NCI-H82 treated with DMSO at 0.1 percent for 48 hours (cell line): Measurements from ENCODE around the gene WSB1.

ENCODE experiments used
- DNase-seq: peaks from one replicate; lab custom pipeline; 2025; ENCODE audit not compliant: unreplicated experiment; lab: John Stamatoyannopoulos, UW

The WSB1 gene

DNA sequence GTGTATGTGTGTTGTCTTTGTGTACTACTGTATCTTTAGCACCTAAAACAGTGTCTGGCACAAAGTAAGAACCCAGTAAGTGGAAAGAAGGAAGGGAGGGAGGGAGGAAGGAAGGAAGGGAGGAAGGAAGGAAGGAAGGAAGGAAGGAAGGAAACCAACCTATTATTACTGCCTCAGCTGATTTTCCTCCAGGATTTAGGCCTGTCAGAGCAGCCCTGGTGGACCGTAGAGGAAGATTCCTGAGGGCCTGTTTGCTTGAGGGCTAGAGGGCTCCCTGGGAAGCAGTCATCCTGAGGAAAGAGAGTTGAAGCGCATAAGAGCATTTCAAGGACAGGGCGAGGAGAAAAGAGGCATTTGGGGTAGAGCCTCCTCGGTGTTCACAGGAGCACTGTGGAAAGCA, 61.5 kb downstream of the WSB1 start:
- DNase-seq, result no peak

DNA sequence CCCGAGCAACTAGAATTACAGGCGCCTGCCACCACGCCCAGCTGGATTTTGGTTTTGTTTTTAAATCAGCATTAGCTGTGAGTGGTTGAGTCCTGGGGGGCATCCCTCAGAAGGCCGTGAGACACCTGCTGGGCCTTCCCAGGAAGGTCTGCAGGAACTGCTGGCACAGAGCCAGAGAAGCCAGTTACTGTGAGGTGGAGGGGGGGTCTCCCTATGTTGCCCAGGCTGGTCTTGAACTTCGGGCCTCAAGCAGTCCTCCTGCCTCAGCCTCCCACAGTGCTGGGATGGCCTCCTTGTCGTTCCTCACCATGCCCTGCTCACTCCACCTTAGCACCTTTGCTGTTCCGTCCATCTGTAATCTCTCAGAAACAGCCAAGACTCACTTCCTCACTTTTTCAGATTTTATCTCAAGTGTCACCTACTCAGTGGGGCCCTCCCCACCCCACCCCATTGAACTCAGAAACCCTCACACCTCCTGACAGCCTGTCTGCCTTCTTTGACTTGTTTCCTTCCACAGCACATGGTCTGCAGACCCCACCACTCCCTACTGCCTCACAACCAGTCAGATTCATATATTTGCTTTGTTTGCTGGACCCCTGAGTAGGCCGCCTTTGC, 62.3 kb downstream of the WSB1 start:
- DNase-seq, result no peak

DNA sequence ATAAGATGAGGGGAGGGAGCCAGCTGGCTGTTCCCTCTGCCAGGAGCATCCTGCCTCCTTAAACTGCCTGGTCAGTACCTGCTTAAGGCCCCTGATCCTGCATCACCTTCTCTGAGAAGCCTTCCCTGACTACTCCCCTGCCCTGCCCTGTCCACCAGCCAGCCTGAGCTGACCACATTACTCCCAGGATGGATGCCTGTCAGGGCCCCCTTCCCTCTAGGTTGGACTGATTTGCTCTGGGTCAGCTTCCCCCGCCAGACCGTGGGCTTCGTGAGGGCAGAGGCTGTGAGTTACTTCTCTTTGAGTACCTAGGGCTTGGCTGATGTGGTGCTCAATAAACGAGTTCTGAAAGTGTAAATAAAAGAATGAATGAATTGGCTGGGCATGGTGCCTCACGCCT, 63.3 kb downstream of the WSB1 start:
- no peak for DNase-seq

DNA sequence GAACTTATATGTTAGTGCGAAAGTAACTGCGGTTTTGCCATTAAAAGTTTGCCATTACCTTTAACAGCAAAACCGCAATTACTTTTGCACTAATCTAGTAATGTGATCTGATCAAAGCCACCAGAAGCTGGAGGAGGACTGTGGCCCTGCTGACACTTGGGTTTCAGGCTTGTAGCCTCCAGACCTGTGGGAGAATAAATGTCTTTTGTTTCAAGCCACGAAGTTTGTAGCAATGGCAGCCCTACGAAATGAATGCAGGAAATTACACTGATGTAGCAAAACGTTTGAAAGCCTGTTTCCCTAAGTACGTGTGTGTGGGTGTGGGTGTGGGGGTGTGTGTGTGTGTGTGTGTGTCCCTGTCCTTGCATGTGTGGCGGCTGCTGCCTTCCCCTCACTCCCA, 66.6 kb downstream of the WSB1 start:
- DNase-seq, result no peak

DNA sequence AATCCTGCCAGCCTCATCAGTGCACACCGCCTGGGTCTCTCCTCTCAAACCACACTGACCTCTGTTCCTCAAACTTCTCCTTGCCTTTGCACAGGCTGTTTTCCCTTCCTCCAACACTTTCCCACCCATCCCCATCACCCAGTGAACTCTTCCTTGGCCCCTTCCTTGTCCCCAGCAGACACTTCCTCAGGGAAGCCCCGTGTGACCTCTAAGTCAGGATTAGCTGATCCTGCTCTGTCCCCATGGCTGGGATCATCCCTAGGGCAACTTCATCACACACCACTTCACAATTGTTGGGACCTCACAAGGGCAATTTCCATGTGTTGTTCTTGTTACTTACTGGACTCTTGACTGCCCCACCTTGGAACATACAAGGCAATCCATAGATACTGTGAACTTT, 67.8 kb downstream of the WSB1 start:
- no peak for DNase-seq

DNA sequence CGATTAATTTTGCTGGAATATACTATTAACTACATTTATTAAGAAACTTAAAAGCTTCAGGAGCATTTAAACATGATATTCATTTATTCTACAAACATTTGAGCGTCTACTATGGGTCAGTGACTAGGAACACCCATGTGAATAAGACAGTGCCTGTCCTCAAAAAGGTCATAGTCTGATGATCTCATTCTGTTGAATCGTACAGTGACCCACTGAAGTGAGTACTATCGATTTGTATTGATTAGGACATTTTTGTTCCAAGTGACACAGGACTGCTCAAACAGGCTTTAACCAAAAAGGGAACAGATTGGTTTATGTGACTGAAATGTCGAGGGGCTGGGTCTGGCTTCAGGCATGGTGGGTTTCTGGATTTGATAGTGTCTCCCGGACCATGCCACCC, 68.6 kb downstream of the WSB1 start:
- DNase-seq, result no peak

DNA sequence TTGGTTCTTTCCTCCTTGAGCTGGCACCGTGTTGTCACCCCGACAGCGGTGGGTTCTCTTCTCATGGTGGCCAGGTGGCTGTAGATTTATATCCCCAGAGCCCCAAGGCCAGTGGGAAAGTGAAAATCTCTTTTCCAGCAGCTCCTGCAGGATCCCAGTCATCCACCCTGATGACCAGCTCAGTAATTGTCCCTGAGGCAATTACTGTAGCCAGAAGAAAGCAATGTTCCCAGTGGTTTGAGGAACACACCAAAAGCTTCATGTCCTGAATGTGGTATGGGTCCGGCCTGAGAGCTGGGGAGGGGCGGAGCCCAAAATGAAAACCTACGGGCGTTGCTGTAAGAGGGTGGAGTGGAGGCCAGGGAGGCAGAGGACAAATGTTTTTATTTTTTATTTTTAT, 69.0 kb downstream of the WSB1 start:
- DNase-seq, result no peak

DNA sequence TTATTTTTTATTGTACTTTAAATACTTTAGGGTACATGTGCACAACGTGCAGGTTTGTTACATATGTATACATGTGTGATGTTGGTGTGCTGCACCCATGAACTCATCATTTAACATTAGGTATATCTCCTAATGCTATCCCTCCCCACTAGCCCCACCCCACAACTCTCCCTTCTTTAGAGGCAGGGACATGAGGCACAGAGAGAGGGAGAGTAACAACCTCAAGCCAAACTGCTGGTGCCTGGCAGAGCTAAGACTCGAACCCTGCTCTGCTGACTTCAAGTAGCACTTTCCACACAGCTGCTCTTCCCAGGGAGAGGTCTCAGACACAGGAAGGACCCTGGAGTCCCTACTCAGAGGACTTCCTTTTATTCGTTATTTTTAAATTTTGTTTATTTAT, 69.4 kb downstream of the WSB1 start:
- no peak for DNase-seq
